ENCODE measurements around the gene CD99. TPM values are rescaled to one million over a fixed set of nuclear protein-coding genes. Genes with fewer than 3 reads are reported as not detected.

Gene CD99
- total and polyA plus RNA-seq, 2 of the 13 experiments (the other 11 are each of a cell fraction or from before 2014, with no cell fraction given): 78.8 to 111 TPM

DNA sequence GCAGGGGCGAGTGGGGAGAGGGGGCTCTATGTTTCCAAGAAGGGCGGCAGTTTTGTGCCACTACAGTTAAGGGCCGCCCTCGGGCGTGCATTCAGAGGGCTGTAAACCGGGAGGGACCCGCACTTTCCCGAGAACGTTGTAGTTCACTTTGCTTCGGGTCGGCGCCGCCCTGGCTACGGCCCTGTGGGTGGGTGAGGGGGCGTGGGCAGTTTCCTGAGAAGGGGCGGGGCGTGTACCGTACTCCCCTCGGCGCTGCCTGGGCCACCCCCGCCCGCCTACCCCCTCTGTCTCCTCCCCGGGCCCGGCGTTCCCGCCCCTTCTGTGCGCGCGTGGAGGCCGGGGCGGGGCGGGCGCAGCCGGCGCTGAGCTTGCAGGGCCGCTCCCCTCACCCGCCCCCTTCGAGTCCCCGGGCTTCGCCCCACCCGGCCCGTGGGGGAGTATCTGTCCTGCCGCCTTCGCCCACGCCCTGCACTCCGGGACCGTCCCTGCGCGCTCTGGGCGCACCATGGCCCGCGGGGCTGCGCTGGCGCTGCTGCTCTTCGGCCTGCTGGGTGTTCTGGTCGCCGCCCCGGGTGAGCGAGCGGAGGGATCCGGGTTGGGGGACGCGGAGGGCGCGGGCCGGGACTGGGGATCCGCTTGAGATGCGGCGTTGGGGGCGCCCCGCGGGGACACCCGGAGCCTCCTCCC is at the start of gene CD99 (continued):
- TF ChIP-seq TOE1 (CRISPR knock-in tag; IDR thresholded peaks at IDR 0.05): no peak
- TF ChIP-seq TEAD2 (CRISPR knock-in tag; IDR thresholded peaks at IDR 0.05): no peak
- TF ChIP-seq ZBTB3 (CRISPR knock-in tag; IDR thresholded peaks at IDR 0.05; ENCODE audit: borderline replicate concordance, low read depth): no peak; the same call in 1 of the 2 replicates
- no peak for TF ChIP-seq ZNF160 (CRISPR knock-in tag; IDR thresholded peaks at IDR 0.05)
- TF ChIP-seq, protein P1, sequence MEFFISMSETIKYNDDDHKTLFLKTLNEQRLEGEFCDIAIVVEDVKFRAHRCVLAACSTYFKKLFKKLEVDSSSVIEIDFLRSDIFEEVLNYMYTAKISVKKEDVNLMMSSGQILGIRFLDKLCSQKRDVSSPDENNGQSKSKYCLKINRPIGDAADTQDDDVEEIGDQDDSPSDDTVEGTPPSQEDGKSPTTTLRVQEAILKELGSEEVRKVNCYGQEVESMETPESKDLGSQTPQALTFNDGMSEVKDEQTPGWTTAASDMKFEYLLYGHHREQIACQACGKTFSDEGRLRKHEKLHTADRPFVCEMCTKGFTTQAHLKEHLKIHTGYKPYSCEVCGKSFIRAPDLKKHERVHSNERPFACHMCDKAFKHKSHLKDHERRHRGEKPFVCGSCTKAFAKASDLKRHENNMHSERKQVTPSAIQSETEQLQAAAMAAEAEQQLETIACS (CRISPR knock-in tag; IDR thresholded peaks at IDR 0.05): peak; percentile 57; the same call in 1 of the 2 replicates
- TF ChIP-seq, protein P2, sequence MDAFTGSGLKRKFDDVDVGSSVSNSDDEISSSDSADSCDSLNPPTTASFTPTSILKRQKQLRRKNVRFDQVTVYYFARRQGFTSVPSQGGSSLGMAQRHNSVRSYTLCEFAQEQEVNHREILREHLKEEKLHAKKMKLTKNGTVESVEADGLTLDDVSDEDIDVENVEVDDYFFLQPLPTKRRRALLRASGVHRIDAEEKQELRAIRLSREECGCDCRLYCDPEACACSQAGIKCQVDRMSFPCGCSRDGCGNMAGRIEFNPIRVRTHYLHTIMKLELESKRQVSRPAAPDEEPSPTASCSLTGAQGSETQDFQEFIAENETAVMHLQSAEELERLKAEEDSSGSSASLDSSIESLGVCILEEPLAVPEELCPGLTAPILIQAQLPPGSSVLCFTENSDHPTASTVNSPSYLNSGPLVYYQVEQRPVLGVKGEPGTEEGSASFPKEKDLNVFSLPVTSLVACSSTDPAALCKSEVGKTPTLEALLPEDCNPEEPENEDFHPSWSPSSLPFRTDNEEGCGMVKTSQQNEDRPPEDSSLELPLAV (CRISPR knock-in tag; conservative IDR thresholded peaks at IDR 0.05; ENCODE audit: low read depth): no peak
- 0 out of 2 replicates have a peak, but pooled peaks have one; percentile 18 for TF ChIP-seq ZNF564 (CRISPR knock-in tag; IDR thresholded peaks at IDR 0.05)
- peak; percentile 74; the same call in 1 of the 2 replicates for TF ChIP-seq ZSCAN31 (CRISPR knock-in tag; IDR thresholded peaks at IDR 0.05; ENCODE audit: low read depth)
- no peak for TF ChIP-seq ZMYM2 (CRISPR knock-in tag; IDR thresholded peaks at IDR 0.05)
- peak; percentile 47; the same call in 1 of the 2 replicates for TF ChIP-seq ZNF614 (CRISPR knock-in tag; IDR thresholded peaks at IDR 0.05; ENCODE audit: borderline replicate concordance)
- no peak for TF ChIP-seq MBNL3 (CRISPR knock-in tag; conservative IDR thresholded peaks at IDR 0.05)
- TF ChIP-seq, protein P3, sequence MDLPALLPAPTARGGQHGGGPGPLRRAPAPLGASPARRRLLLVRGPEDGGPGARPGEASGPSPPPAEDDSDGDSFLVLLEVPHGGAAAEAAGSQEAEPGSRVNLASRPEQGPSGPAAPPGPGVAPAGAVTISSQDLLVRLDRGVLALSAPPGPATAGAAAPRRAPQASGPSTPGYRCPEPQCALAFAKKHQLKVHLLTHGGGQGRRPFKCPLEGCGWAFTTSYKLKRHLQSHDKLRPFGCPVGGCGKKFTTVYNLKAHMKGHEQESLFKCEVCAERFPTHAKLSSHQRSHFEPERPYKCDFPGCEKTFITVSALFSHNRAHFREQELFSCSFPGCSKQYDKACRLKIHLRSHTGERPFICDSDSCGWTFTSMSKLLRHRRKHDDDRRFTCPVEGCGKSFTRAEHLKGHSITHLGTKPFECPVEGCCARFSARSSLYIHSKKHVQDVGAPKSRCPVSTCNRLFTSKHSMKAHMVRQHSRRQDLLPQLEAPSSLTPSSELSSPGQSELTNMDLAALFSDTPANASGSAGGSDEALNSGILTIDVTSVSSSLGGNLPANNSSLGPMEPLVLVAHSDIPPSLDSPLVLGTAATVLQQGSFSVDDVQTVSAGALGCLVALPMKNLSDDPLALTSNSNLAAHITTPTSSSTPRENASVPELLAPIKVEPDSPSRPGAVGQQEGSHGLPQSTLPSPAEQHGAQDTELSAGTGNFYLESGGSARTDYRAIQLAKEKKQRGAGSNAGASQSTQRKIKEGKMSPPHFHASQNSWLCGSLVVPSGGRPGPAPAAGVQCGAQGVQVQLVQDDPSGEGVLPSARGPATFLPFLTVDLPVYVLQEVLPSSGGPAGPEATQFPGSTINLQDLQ (CRISPR knock-in tag; IDR thresholded peaks at IDR 0.05): no peak
- TF ChIP-seq, protein P4, sequence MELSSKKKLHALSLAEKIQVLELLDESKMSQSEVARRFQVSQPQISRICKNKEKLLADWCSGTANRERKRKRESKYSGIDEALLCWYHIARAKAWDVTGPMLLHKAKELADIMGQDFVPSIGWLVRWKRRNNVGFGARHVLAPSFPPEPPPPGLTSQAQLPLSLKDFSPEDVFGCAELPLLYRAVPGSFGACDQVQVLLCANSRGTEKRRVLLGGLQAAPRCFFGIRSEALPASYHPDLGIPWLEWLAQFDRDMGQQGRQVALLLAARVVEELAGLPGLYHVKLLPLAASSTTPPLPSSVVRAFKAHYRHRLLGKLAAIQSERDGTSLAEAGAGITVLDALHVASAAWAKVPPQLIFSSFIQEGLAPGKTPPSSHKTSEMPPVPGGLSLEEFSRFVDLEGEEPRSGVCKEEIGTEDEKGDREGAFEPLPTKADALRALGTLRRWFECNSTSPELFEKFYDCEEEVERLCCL (CRISPR knock-in tag; IDR thresholded peaks at IDR 0.05; ENCODE audit: borderline replicate concordance): no peak
- TF ChIP-seq ZNF773 (CRISPR knock-in tag; IDR thresholded peaks at IDR 0.05; ENCODE audit: borderline replicate concordance): peak; percentile 26; the same call in 1 of the 2 replicates

Data from HepG2 (cell line).